ENCODE data around the gene MAP3K3.

MAP3K3 gene

GRCh38 chr17:63621684-63622573 is at the start of gene MAP3K3:
MAP3K3 (plus strand) TSS chr17:63622417; CDS start chr17:63622760, 343 bp downstream.
- peak; percentile 100 for DNase-seq

- no peak for DNase-seq
These were observed 48.6 kb upstream of the MAP3K3 start for GRCh38 chr17:63573634-63574033.

- no peak for DNase-seq
These were observed 44.0 kb upstream of the MAP3K3 start for GRCh38 chr17:63578027-63578768.

- DNase-seq: no peak
These were observed 43.5 kb upstream of the MAP3K3 start for GRCh38 chr17:63578769-63579111.

GRCh38 chr17:63579633-63580032 is 42.6 kb upstream of the MAP3K3 start:
- DNase-seq: no peak

GRCh38 chr17:63587770-63588169 is 34.4 kb upstream of the MAP3K3 start:
- no peak for DNase-seq

GRCh38 chr17:63588797-63589196 is 33.4 kb upstream of the MAP3K3 start:
- no peak for DNase-seq

- DNase-seq: no peak
These were observed 32.6 kb upstream of the MAP3K3 start for GRCh38 chr17:63589646-63590045.

GRCh38 chr17:63592797-63593196 is 29.4 kb upstream of the MAP3K3 start:
- no peak for DNase-seq

GRCh38 chr17:63595132-63595531 is 27.1 kb upstream of the MAP3K3 start:
- DNase-seq: no peak

- DNase-seq: peak; percentile 9
These were observed 25.2 kb upstream of the MAP3K3 start for GRCh38 chr17:63596856-63597586.

- DNase-seq: no peak
These were observed 23.9 kb upstream of the MAP3K3 start for GRCh38 chr17:63598281-63598680.

GRCh38 chr17:63600569-63601438 is 21.4 kb upstream of the MAP3K3 start, which contains the start of gene TACO1:
TACO1 (plus strand) TSS chr17:63600895; CDS start chr17:63601084, 189 bp downstream.
- peak; percentile 93 for DNase-seq

- no peak for DNase-seq
These were observed 20.5 kb upstream of the MAP3K3 start for GRCh38 chr17:63601439-63602371.

- DNase-seq: no peak
These were observed 12.2 kb upstream of the MAP3K3 start for GRCh38 chr17:63609816-63610573.

- DNase-seq: no peak
These were observed 11.4 kb upstream of the MAP3K3 start for GRCh38 chr17:63610854-63611253.

- DNase-seq: no peak
These were observed 10.9 kb upstream of the MAP3K3 start for GRCh38 chr17:63611354-63611753.

- DNase-seq: no peak
These were observed 8.6 kb upstream of the MAP3K3 start for GRCh38 chr17:63613663-63614062.

- DNase-seq: no peak
These were observed 961 bp upstream of the MAP3K3 start for GRCh38 chr17:63621229-63621683.
